Stomach (tissue), 4 donors: ENCODE results near the gene MYO5B.

Source experiments
- CTCF ChIP-seq, 7 experiments: fragments of 450-650 bp in 4 of 7; fragments of 200-600 bp in 3 of 7; sonication (generic) in 3 of 7; IDR thresholded peaks; one replicate each; pipeline ENCODE4 v1.5.1; 2016 to 2019; ENCODE audit warnings: antibody characterized with exemption in 7 of 7, control low read depth in 2 of 7, mild to moderate bottlenecking in 1 of 7
- EP300 ChIP-seq: sonication (generic); formaldehyde crosslinking; IDR thresholded peaks from one replicate; pipeline ENCODE4 v1.6.1; 2017; ENCODE audit warnings: antibody characterized with exemption
- POLR2A ChIP-seq, 4 donors: fragments of 450-650 bp; IDR thresholded peaks; one replicate each; pipeline ENCODE4 v1.6.1; 2016; ENCODE audit warnings: antibody characterized with exemption in 4 of 4, control low read depth in 2 of 4, mild to moderate bottlenecking in 1 of 4, moderate library complexity in 1 of 4
- POLR2AphosphoS5 ChIP-seq, 3 donors: sonication (generic); formaldehyde crosslinking; IDR thresholded peaks; one replicate each; pipeline ENCODE4 v1.6.1; 2016; ENCODE audit warnings: antibody characterized with exemption in 3 of 3

- TF ChIP-seq POLR2A (IDR thresholded peaks at IDR 0.05) = no peak
- no peak for TF ChIP-seq EP300
- TF ChIP-seq CTCF (IDR thresholded peaks at IDR 0.05) = no peak
- no peak for TF ChIP-seq POLR2AphosphoS5 (IDR thresholded peaks at IDR 0.05)
Observed at GRCh38 chr18:49931760-49932159, 263.2 kb downstream of the MYO5B start.
